Measurements from ENCODE around the gene SLC2A14. TPM values are rescaled to one million over a fixed set of nuclear protein-coding genes. Genes with fewer than 3 reads are reported as not detected.
"Not testable (repeated sequence)": the region's sequence is repeated elsewhere in the genome, so short reads cannot be mapped to it uniquely, and the experiment has no call there.

Gene SLC2A14
- total RNA-seq, 1 donor from 2014 or later = not detected

DNA sequence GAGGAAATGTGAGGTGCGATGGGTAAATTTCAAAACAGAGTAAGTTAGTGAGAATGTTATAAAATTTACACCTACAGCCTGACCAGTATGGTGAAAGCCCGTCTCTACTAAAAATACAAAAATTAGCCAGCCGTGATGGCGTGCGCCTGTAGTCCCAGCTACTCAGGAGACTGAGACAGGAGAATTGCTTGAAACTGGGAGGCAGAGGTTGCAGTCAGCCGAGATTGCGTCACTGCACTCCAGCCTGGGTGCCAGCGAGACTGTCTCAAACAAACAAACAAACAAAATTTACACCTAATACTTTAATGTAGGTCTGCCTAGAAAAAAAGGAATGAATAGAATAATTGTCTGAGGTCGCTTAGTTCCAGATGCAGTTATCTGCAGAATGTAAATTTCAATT lies 37.6 kb downstream of the SLC2A14 start:
- no peaks in the 10 kb centered on the region for H3K27me3 ChIP-seq (ENCODE audit: low read depth)
- intact Hi-C loops (cut with DNase I) = no loop called here
- no peak for ATAC-seq
- H3K36me3 ChIP-seq = no peaks in the 10 kb centered on the region
- TF ChIP-seq, protein P1, sequence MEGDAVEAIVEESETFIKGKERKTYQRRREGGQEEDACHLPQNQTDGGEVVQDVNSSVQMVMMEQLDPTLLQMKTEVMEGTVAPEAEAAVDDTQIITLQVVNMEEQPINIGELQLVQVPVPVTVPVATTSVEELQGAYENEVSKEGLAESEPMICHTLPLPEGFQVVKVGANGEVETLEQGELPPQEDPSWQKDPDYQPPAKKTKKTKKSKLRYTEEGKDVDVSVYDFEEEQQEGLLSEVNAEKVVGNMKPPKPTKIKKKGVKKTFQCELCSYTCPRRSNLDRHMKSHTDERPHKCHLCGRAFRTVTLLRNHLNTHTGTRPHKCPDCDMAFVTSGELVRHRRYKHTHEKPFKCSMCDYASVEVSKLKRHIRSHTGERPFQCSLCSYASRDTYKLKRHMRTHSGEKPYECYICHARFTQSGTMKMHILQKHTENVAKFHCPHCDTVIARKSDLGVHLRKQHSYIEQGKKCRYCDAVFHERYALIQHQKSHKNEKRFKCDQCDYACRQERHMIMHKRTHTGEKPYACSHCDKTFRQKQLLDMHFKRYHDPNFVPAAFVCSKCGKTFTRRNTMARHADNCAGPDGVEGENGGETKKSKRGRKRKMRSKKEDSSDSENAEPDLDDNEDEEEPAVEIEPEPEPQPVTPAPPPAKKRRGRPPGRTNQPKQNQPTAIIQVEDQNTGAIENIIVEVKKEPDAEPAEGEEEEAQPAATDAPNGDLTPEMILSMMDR (IDR thresholded peaks at IDR 0.05) = no peak
- H3K4me3 ChIP-seq = no peak overlapping the region
- no peak for DNase-seq
- H3K27ac ChIP-seq = no peak overlapping the region
- no peaks in the 10 kb centered on the region for H3K9me3 ChIP-seq
- no peaks in the 10 kb centered on the region for H3K4me1 ChIP-seq

DNA sequence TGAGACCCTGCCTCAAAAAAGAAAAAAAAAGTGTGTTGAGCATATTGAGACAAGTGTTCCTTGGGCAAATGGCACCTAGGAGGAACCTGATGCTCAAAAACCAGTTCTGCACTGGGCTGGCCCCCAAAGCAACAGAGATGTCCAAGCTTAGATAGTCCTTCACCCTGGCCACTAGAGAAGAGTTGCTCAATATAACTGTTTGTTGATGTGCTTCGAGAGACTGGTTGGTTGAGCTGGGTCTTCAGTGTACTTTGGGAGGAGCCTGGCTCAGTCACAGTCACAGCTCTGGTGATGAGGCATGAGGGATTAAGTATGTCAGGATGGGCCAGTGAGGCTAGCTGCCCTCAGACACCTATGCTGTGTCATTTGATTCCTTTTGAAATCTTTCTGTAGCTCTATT lies 38.0 kb downstream of the SLC2A14 start:
- Histone ChIP-seq H3K27ac (no peak overlapping the region), H3K4me3 (no peak overlapping the region), H3K4me1 (no peaks in the 10 kb centered on the region), H3K9me3 (no peaks in the 10 kb centered on the region), H3K27me3 (ENCODE audit: low read depth) (no peaks in the 10 kb centered on the region), H3K36me3 (no peaks in the 10 kb centered on the region)
- intact Hi-C loops (cut with DNase I) = no loop called here
- TF ChIP-seq, protein P1 (IDR thresholded peaks at IDR 0.05) = no peak
- ATAC-seq = peak in 1 of 2 donors; percentile 33
- no peak for DNase-seq

DNA sequence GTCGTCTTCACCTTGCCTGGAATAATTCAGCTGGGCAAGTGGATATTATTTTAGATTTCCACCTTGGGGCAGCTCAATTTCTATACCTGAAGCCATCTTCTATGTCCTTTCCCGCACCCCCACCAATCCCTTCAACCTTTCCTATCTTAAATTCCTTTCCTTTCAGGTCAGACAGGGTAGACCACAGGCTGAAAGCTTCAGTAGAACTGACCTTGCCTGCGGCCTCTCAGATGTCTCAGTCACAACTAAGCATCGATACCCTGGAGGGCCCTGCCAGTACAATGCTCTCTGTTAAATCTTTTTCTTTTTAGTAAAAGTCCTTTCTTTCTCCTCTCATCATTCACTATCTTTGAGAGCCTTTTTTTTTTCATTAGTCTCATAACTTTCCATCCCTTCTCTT lies 38.9 kb downstream of the SLC2A14 start:
- H3K27me3 ChIP-seq (ENCODE audit: low read depth) = no peaks in the 10 kb centered on the region
- no peaks in the 10 kb centered on the region for H3K4me1 ChIP-seq
- no peak for DNase-seq
- no peak for ATAC-seq
- no peak overlapping the region for H3K27ac ChIP-seq
- H3K36me3 ChIP-seq = no peaks in the 10 kb centered on the region
- no peaks in the 10 kb centered on the region for H3K9me3 ChIP-seq
- intact Hi-C loops (cut with DNase I) = no loop called here
- TF ChIP-seq, protein P1 (IDR thresholded peaks at IDR 0.05) = no peak
- no peak overlapping the region for H3K4me3 ChIP-seq

DNA sequence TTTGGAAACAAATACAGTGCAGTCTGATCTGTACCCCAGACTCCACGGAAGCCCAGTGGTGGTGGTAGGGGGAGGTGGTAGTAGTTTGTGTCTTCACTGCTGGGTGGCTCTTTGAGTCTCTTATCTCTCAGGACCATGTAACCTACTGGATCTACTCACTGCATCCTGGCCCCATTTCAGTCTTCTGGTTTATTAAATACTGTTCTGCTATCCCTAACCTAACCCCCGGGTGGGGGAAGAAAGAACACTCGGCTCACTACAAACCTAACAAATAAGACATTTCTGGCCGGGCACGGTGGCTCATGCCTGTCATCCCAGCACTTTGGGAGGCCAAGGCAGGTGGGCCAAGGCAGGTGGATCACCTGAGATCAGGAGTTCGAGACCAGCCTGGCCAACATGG lies 39.5 kb downstream of the SLC2A14 start:
- DNase-seq; ATAC-seq; H3K36me3 ChIP-seq; intact Hi-C loops (cut with DNase I); H3K9me3 ChIP-seq; H3K4me1 ChIP-seq; H3K27ac ChIP-seq; H3K27me3 ChIP-seq (ENCODE audit: low read depth); H3K4me3 ChIP-seq: not testable (repeated sequence)

DNA sequence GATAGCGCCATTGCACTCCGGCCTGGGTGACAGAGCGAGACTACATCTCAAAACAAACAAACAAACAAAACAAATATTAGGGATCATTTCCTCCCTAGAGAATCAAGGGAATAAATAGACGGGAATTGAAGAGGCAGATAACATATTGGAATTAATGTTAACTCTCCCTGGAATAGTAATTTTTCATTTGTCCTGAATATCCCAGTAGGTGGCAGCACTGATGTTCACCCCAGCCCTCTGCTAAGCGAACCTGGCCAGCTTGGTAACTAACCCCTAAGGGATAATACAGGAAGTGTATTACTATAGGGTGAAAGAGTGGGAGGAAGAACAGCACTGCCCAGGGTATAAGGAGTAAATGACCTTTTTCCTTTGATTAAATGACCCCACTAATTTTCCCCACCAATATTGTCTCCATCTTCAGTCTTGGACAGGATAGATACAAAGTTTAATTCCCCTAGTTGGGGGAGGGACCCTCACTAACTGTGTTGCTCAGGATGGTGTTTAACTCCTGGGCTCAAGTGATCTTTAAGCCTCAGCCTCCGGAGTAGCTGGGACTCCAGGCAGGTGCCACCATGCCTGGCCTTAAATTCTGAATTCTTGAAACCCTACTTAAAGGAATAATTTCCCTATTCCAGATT lies 40.5 kb downstream of the SLC2A14 start:
- no peaks in the 10 kb centered on the region for H3K9me3 ChIP-seq
- H3K27me3 ChIP-seq (ENCODE audit: low read depth) = no peaks in the 10 kb centered on the region
- TF ChIP-seq, protein P1 (IDR thresholded peaks at IDR 0.05) = peak; percentile 43
- intact Hi-C loops (cut with DNase I) = no loop called here
- DNase-seq (no peak), ATAC-seq (peak; percentile 79 to 81)
- no peaks in the 10 kb centered on the region for H3K4me1 ChIP-seq
- H3K4me3 ChIP-seq = no peak overlapping the region
- H3K27ac ChIP-seq = no peak overlapping the region
- no peaks in the 10 kb centered on the region for H3K36me3 ChIP-seq

DNA sequence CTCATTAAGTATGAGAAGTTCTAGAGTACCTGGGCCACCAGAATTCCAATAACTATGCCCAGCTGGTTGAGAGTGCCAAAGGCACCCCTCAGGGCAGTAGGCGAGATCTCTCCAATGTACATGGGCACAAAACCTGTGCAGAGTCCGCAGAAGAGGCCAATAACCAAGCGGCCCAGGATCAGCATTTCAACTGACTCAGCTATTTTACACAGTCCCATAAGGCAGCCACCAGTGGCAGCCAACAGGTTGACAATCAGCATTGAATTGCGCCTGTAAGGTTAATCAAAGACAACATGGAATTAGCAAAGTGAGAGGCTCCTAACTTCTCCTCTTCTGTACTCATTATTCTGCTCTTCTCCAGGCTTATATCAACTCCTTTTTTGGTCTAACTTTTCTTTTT lies 43.0 kb downstream of the SLC2A14 start:
- DNase-seq; H3K4me3 ChIP-seq; ATAC-seq; intact Hi-C loops (cut with DNase I); H3K27ac ChIP-seq; H3K36me3 ChIP-seq; H3K9me3 ChIP-seq; H3K27me3 ChIP-seq (ENCODE audit: low read depth); H3K4me1 ChIP-seq: not testable (repeated sequence)

DNA sequence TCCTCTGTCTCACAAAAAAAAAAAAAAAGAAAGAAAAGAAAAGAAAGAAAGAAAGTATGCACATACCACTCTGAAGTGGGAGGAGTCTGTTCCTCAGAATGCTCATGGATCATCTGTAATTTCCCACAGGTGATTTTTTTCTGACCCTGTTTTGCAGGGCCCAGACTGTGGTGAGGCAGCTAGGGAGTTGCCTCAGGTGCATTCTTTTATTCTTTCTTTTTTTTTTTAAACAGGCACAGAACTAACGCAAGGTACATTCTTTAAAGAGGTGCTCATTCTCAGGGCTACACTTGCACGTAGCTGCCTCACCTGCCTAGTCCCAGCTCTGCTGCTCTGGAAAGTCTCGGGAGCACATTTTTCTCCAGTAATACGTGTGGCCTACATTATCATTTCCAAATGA lies 47.0 kb downstream of the SLC2A14 start:
- intact Hi-C loops (cut with DNase I); H3K4me3 ChIP-seq; H3K36me3 ChIP-seq; H3K9me3 ChIP-seq; H3K27ac ChIP-seq; DNase-seq; H3K27me3 ChIP-seq (ENCODE audit: low read depth); H3K4me1 ChIP-seq: not testable (repeated sequence)
- ATAC-seq = peak; percentile 78 to 87
